ENCODE results near the gene MOGAT1. TPM values are rescaled to one million over a fixed set of nuclear protein-coding genes. Genes with fewer than 3 reads are reported as not detected.

The MOGAT1 gene
- total and polyA plus RNA-seq, 7 donors, result not detected

- H3K4me1 ChIP-seq, result no peaks in the 10 kb centered on the region
- peaks cover 14 to 99% of the 10 kb centered on the region in 2 donors for H3K36me3 ChIP-seq (ENCODE audit: insufficient read depth in 1 of 2, low read depth in 1 of 2)
- WGBS, 3 donors, result 82 to 87% (median 85%) methylated on average over 5 of the region's 5 CpGs
- no peak for DNase-seq
- intact Hi-C loops (cut with DNase I), result no loop called here
- H3K27me3 ChIP-seq (ENCODE audit: insufficient read depth in 3 of 3, low read length in 2 of 3), result no peaks in the 10 kb centered on the region
- H3K27ac ChIP-seq, result no peak overlapping the region
- H3K4me3 ChIP-seq, result no peak overlapping the region
- TF ChIP-seq, protein P1, sequence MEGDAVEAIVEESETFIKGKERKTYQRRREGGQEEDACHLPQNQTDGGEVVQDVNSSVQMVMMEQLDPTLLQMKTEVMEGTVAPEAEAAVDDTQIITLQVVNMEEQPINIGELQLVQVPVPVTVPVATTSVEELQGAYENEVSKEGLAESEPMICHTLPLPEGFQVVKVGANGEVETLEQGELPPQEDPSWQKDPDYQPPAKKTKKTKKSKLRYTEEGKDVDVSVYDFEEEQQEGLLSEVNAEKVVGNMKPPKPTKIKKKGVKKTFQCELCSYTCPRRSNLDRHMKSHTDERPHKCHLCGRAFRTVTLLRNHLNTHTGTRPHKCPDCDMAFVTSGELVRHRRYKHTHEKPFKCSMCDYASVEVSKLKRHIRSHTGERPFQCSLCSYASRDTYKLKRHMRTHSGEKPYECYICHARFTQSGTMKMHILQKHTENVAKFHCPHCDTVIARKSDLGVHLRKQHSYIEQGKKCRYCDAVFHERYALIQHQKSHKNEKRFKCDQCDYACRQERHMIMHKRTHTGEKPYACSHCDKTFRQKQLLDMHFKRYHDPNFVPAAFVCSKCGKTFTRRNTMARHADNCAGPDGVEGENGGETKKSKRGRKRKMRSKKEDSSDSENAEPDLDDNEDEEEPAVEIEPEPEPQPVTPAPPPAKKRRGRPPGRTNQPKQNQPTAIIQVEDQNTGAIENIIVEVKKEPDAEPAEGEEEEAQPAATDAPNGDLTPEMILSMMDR (IDR thresholded peaks at IDR 0.05), result no peak
- ATAC-seq, result no peak
- no peaks in the 10 kb centered on the region for H3K9me3 ChIP-seq
Observed at GRCh38 chr2:222627764-222628163, 43.7 kb upstream of the MOGAT1 start.

- H3K27me3 ChIP-seq (ENCODE audit: insufficient read depth in 3 of 3, low read length in 2 of 3), result no peaks in the 10 kb centered on the region
- peaks cover 6 to 95% of the 10 kb centered on the region in 2 donors for H3K36me3 ChIP-seq (ENCODE audit: insufficient read depth in 1 of 2, low read depth in 1 of 2)
- H3K27ac ChIP-seq, result no peak overlapping the region
- H3K4me1 ChIP-seq, result no peaks in the 10 kb centered on the region
- TF ChIP-seq, protein P1 (IDR thresholded peaks at IDR 0.05), result no peak
- intact Hi-C loops (cut with DNase I), result no loop called here
- H3K9me3 ChIP-seq, result no peaks in the 10 kb centered on the region
- ATAC-seq (no peak), DNase-seq (no peak)
- WGBS, 3 donors, result 94 to 100% (median 97%) methylated on average over 1 of the region's 1 CpG
- H3K4me3 ChIP-seq, result no peak overlapping the region
Observed at GRCh38 chr2:222635295-222635694, 36.2 kb upstream of the MOGAT1 start.

GRCh38 chr2:222637067-222637466 is 34.4 kb upstream of the MOGAT1 start:
- Histone ChIP-seq H3K36me3 (ENCODE audit: insufficient read depth in 1 of 2, low read depth in 1 of 2) (peaks cover 6 to 95% of the 10 kb centered on the region in 2 donors), H3K27ac (no peak overlapping the region), H3K4me1 (no peaks in the 10 kb centered on the region), H3K27me3 (ENCODE audit: insufficient read depth in 3 of 3, low read length in 2 of 3) (no peaks in the 10 kb centered on the region), H3K4me3 (no peak overlapping the region), H3K9me3 (no peaks in the 10 kb centered on the region)
- no peak for DNase-seq
- WGBS, 3 donors, result 23 to 36% (median 35%) methylated on average over 1 of the region's 1 CpG
- ATAC-seq, result no peak
- intact Hi-C loops (cut with DNase I), result no loop called here
- TF ChIP-seq, protein P1 (IDR thresholded peaks at IDR 0.05), result no peak

GRCh38 chr2:222641336-222641735 is 30.1 kb upstream of the MOGAT1 start:
- Histone ChIP-seq H3K36me3 (ENCODE audit: insufficient read depth in 1 of 2, low read depth in 1 of 2) (peaks cover 0 to 95% of the 10 kb centered on the region in 2 donors), H3K27me3 (ENCODE audit: insufficient read depth in 3 of 3, low read length in 2 of 3) (no peaks in the 10 kb centered on the region), H3K27ac (no peak overlapping the region), H3K9me3 (no peaks in the 10 kb centered on the region), H3K4me1 (no peaks in the 10 kb centered on the region), H3K4me3 (no peak overlapping the region)
- no peak for DNase-seq
- TF ChIP-seq, protein P1 (IDR thresholded peaks at IDR 0.05), result no peak
- no peak for ATAC-seq
- WGBS, 3 donors, result 92 to 97% (median 94%) methylated on average over 2 of the region's 2 CpGs
- intact Hi-C loops (cut with DNase I), result no loop called here

- TF ChIP-seq, protein P1 (IDR thresholded peaks at IDR 0.05), result no peak
- no peak overlapping the region for H3K4me3 ChIP-seq
- H3K36me3 ChIP-seq (ENCODE audit: insufficient read depth in 1 of 2, low read depth in 1 of 2), result peaks cover under 1 to 96% of the 10 kb centered on the region in 2 donors
- ATAC-seq (no peak), DNase-seq (no peak)
- no peaks in the 10 kb centered on the region for H3K9me3 ChIP-seq
- H3K27me3 ChIP-seq (ENCODE audit: insufficient read depth in 3 of 3, low read length in 2 of 3), result no peaks in the 10 kb centered on the region
- no peaks in the 10 kb centered on the region for H3K4me1 ChIP-seq
- intact Hi-C loops (cut with DNase I), result no loop called here
- 86 to 98% (median 93%) methylated on average over 1 of the region's 1 CpG for WGBS, 3 donors
- H3K27ac ChIP-seq, result no peak overlapping the region
Observed at GRCh38 chr2:222643134-222643533, 28.3 kb upstream of the MOGAT1 start.

Measured in psoas muscle (tissue), 8 donors.